Calu3 (cell line): ENCODE results near the gene MLN. TPM values are rescaled to one million over a fixed set of nuclear protein-coding genes. Genes with fewer than 3 reads are reported as not detected.

Source experiments
- BruUV-seq: library from RNA; stranded (reverse); fragments of 400-500 nt; replicated peaks from 2 replicates; lab custom pipeline; 2021; lab: Mats Ljungman, UMichigan
- CTCF ChIA-PET: fragments of 300-600 bp; sonication (Branson Sonifier 250); formaldehyde crosslinking; loops from one replicate; lab custom pipeline; 2022; ENCODE audit warnings: antibody characterized with exemption; lab: Charles Lee
- DNase-seq: peaks from one replicate; pipeline ENCODE4 v3.0.0; 2022
- H3K27ac Mint-ChIP-seq: one replicate; pipeline ENCODE4 v1.8.0; 2022; ENCODE audit warnings: mixed read lengths; ENCODE audit not compliant: unreplicated experiment
- H3K27me3 Mint-ChIP-seq: one replicate; pipeline ENCODE4 v1.8.0; 2022; ENCODE audit warnings: mixed read lengths; ENCODE audit not compliant: unreplicated experiment
- H3K36me3 Mint-ChIP-seq: one replicate; pipeline ENCODE4 v1.8.0; 2022; ENCODE audit warnings: mild to moderate bottlenecking, moderate library complexity, mixed read lengths; ENCODE audit not compliant: insufficient read depth, unreplicated experiment
- H3K4me1 Mint-ChIP-seq: one replicate; pipeline ENCODE4 v1.8.0; 2022; ENCODE audit warnings: mild to moderate bottlenecking, low read depth, mixed read lengths; ENCODE audit not compliant: unreplicated experiment
- H3K4me3 Mint-ChIP-seq: one replicate; pipeline ENCODE4 v1.8.0; 2022; ENCODE audit warnings: mild to moderate bottlenecking, low read depth, moderate library complexity, mixed read lengths; ENCODE audit not compliant: unreplicated experiment
- H3K9me3 Mint-ChIP-seq: one replicate; pipeline ENCODE4 v1.8.0; 2022; ENCODE audit warnings: low read depth, mixed read lengths; ENCODE audit not compliant: unreplicated experiment
- intact Hi-C: fragments of 100-400 bp; cut with micrococcal nuclease; formaldehyde crosslinking; loops from one replicate; pipeline ENCODE4 v1.10.0; 2022; ENCODE audit not compliant: unreplicated experiment
- total RNA-seq: library from RNA; stranded (reverse); gene quantifications from 2 replicates; pipeline ENCODE4 v1.2.3, GENCODE V29; 2022
- TF ChIP-seq, protein P1 (sequence below): fragments of 200-600 bp; IDR thresholded peaks from one replicate; pipeline ENCODE4 v1.8.0; 2022; ENCODE audit warnings: antibody characterized with exemption; ENCODE audit not compliant: unreplicated experiment

Gene MLN
- total RNA-seq, 1 experiment from 2014 or later = not detected

DNA sequence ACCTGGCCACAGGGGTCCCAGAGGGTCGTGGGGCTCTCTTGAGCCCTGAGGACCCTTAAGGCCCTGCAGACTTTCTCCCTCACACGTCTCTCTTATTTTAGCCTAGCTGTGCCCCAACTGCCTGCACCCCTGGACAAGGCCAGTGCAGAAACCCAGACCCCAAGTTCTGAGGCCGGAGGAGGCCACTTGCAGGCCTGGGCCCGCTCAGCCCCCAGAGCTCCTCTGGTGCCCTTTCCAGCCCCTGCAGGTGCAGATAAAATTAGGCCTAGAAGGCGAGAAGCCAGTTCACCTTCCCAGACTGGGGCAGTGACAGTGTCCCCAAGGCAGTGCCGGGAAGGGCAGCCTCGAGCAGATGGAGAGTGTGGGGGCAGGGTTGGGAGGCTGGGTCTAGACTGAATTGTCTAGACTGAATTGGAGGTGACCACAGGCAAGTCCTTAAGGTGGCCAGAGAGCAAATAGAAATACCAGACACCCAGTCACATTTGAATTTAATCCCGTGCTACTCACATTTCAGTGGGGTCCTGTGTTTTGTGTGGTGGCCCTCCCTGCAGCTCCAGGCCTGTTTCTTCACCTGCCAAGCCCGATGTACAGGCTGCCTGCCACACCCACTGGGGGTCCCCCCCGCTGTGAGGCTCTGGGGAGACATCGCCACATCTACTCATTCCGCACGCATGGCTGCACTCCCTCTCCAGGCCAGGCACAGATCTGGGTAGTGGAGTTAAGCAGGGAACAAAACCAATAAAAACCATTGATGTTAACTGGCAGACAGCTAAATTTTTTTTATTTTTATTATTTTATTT, 48.5 kb downstream of the MLN start:
- no TSS peak for BruUV-seq
- TF ChIP-seq, protein P1, sequence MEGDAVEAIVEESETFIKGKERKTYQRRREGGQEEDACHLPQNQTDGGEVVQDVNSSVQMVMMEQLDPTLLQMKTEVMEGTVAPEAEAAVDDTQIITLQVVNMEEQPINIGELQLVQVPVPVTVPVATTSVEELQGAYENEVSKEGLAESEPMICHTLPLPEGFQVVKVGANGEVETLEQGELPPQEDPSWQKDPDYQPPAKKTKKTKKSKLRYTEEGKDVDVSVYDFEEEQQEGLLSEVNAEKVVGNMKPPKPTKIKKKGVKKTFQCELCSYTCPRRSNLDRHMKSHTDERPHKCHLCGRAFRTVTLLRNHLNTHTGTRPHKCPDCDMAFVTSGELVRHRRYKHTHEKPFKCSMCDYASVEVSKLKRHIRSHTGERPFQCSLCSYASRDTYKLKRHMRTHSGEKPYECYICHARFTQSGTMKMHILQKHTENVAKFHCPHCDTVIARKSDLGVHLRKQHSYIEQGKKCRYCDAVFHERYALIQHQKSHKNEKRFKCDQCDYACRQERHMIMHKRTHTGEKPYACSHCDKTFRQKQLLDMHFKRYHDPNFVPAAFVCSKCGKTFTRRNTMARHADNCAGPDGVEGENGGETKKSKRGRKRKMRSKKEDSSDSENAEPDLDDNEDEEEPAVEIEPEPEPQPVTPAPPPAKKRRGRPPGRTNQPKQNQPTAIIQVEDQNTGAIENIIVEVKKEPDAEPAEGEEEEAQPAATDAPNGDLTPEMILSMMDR = no peak
- CTCF ChIA-PET = no interaction called here

DNA sequence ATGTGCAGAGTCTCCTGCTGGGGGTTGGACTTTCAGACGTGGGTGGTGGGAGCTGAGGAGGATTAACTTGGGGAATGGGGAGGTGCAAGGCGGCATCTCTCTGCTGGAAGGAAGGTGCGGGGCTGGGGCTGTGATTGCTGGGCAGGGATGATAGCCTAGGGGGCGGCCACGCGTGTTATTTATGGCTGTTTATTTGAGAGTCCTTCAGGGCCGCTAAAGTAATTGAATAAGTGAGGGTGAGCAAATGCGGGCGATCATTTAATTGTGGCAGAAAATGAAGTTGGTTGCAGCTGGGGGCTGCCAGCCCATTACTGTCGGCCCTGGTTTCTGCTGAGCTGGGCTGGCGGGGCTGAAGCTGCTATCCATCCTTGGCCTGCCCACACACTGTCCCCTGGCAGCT, 49.6 kb downstream of the MLN start:
- TF ChIP-seq, protein P1 = no peak
- H3K9me3 Mint-ChIP-seq = no peaks in the 10 kb centered on the region
- DNase-seq = no peak
- H3K4me1 Mint-ChIP-seq = peaks cover 21% of the 10 kb centered on the region
- H3K27ac Mint-ChIP-seq = no peak overlapping the region
- H3K36me3 Mint-ChIP-seq = no peaks in the 10 kb centered on the region
- H3K27me3 Mint-ChIP-seq = peaks cover 14% of the 10 kb centered on the region
- intact Hi-C loops = no loop called here
- BruUV-seq = no TSS peak
- CTCF ChIA-PET = interaction anchor here (0.6 kb wide), 1 partner anchor 1955 kb away, joined by 3 read pairs; no protein-coding TSS in a partner anchor
- H3K4me3 Mint-ChIP-seq = no peak overlapping the region

More for the DNA sequence above, 48.5 kb downstream of the MLN start:
- H3K27me3 Mint-ChIP-seq = peaks cover 3% of the 10 kb centered on the region
- no peak overlapping the region for H3K4me3 Mint-ChIP-seq
- no peaks in the 10 kb centered on the region for H3K36me3 Mint-ChIP-seq
- no peak for DNase-seq
- H3K27ac Mint-ChIP-seq = no peak overlapping the region
- intact Hi-C loops = no loop called here
- H3K4me1 Mint-ChIP-seq = peaks cover 22% of the 10 kb centered on the region
- no peaks in the 10 kb centered on the region for H3K9me3 Mint-ChIP-seq

DNA sequence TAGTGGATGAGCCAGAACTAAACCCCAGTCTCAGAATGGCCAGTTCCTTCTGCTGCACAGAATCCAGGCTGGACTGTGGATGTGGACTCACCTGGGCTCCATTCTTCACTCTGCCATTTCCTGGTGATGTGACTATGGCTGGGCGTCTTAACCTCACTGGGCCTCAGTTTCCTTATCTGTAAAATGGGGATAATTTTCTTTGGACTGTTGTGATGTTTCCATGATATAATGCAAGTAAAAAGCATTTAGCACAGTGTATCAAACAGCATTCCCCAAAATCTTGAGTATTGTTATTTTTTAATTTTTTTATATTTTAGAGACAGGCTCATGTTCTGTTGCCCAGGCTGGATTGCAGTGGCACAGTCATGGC, 51.2 kb downstream of the MLN start:
- H3K27ac Mint-ChIP-seq = no peak overlapping the region
- H3K36me3 Mint-ChIP-seq = no peaks in the 10 kb centered on the region
- BruUV-seq = no TSS peak
- peaks cover 28% of the 10 kb centered on the region for H3K27me3 Mint-ChIP-seq
- no peak for DNase-seq
- intact Hi-C loops = no loop called here
- no peaks in the 10 kb centered on the region for H3K9me3 Mint-ChIP-seq
- TF ChIP-seq, protein P1 = no peak
- H3K4me1 Mint-ChIP-seq = peaks cover 9% of the 10 kb centered on the region
- no peak overlapping the region for H3K4me3 Mint-ChIP-seq
- CTCF ChIA-PET = no interaction called here

DNA sequence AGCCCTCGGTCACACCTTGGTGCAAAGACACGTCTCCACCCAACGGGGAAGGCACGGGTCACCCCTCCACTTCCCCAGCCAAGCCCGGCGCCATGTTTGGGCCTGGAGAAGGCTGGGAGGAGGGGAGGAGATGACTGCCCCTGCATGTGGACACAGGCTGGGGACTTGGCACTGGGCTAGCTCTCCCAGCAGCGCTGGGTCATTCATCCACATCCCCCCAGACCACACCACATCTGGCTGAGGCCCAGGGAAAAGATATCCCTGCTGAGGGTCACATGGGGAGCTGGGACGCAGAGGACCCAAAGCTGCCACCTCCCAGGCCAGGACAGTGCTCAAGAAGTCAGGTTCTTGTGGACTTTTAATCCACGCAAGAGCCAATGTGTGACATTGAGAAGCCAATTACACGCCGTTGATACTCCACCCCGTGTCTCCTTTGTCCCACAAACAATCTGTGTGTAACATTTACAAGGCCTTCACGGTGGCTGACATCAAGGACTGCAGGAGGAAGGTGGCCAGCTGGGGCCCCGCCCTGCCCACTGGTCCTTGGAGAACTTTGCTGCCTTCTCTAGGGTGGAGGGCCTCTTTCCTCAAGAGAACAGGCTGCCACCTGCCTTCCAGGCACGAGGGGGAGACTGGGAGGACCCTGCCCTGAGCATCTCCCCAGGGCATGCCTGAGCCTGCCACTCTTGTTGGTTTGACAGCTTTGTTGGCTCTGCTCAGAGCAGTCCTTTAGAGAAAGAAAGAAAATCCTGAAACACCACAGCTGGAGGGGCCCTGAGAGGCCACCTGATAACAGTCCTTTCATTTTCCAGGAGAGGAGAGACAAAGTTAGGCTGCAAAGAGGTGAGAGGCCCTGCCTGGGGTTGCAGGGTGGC, 51.8 kb downstream of the MLN start:
- H3K36me3 Mint-ChIP-seq = no peaks in the 10 kb centered on the region
- peaks cover 2% of the 10 kb centered on the region for H3K4me1 Mint-ChIP-seq
- no peak for DNase-seq
- no peaks in the 10 kb centered on the region for H3K9me3 Mint-ChIP-seq
- no TSS peak for BruUV-seq
- H3K27me3 Mint-ChIP-seq = peaks cover 34% of the 10 kb centered on the region
- intact Hi-C loops = no loop called here
- H3K27ac Mint-ChIP-seq = no peak overlapping the region
- no peak overlapping the region for H3K4me3 Mint-ChIP-seq
- TF ChIP-seq, protein P1 = no peak
- CTCF ChIA-PET = interaction anchor here (0.7 to 1.0 kb wide), 2 partner anchors 19 to 39 kb away, joined by 3 to 6 read pairs; no protein-coding TSS in a partner anchor
